COR-L47 (cell line): ENCODE results near the gene UROS.

ENCODE experiments used
- DNase-seq: peaks from one replicate; lab custom pipeline; 2025; lab: John Stamatoyannopoulos, UW

The UROS gene

DNA sequence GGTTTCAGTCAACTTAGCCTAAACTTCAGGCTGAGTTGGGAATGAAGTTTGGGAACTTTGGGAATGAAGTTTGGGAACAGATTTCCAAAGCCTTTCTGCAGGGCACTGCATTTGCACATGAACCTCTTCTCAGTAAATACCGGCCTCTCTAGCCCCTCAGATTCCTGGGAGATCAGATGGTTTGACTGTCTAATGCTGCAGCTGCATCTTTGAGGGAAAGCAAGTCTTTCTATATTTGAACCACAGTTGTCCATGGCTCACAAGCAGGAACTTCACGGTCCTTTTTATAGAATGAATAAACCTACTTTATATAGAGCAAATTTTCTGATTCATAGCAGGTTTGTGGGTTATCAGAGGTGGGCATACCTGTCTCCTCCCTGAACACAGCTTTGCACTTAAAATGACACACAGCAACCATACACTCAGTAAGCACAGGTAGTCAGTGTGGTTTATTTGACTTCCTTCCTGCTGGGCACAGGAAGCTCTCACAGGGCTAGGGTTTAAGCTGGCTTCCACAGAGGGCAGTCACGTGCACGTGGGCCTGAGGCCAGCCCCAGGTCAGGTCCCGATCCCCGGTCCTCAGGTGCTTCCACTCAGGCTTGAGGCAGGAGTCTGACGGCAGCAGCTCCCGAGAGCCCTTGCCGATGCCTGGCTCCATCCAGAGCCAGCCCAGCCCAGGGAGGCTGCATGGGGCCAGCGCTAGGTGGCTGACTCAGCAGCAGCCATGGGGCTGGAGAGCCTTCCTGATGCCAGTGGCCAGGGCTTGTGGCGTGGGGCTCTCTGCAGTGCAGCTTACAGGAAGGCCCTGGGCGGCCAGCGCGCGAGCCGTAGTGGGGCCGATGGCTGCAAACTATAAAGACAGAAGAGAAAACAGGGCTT lies 34.7 kb downstream of the UROS start:
- DNase-seq, result no peak

DNA sequence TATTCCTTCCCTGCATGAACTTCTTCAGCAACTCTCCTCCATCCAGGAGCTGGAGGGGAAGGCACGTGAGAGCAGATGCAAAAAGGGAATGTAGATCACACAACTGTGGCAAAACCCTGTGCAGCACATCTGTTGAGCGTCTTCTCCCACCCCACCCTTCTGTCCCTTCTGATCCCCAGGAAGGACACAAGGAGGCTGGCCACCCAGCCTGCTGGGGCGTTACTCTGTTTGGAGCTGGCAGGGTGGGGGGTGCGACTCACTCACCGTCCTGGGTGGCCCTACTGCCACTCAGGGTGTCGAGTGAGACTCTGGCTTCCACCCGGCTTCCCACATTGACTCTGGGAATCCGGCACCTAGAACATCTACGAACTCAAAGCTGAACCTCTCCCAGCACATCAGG lies 37.3 kb downstream of the UROS start:
- no peak for DNase-seq

DNA sequence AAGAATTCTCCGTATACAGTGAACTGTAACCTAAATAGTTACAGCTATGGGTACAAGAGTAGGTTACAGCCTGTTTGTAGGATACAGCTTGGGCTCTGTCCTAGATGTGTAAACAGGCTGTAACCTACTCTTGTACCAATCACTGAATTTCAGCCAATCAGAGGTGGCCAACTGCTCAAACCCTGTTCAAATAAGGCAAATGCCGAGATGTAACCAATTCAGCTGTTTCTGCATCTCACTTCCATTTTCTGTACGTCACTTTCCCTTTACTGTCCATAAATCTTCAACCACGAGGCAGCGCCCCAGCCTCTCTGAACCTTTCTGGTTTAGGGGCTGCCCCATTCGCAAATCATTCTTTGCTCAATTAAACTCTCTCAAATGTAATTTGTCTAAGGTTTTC lies 39.1 kb downstream of the UROS start:
- DNase-seq, result no peak

DNA sequence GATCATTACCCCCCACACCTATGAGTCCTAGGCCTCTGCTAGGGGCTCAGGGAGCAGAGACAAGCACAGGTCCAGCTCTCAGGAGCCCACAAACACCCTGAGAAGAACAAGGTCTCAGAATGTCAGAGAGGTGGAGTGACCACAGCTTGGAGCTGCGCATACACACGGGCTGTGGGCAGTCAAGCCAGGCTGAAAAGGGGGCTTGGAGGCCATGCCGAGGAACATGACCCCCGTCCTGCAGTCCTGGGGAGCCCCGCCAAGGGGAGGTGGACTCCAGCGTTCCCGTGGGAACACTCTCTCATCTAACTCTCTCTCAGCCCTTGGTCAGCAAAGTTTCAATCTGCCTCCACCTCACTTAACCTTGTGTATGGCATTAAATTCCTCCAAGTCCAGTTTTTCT lies 39.6 kb downstream of the UROS start:
- DNase-seq, result no peak

DNA sequence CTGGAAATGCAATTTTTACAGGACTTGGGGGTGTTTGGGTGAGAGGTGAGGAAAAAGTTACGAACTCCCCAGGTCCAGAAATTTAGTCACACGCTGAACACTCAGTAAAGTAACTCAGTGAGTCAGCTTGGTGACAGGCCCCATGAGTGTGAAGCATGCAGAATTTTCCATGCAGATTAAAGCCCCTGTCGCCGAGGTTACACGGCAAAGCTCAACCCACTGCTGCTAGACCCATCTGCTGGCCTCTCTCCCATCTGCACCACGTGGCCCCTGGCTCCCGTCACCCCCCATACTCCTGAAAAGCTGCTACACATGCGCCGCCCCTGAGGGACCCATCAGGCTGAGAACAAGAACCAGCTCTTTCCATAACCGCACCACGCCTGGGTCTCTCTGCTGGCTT lies 40.4 kb downstream of the UROS start:
- DNase-seq, result no peak

DNA sequence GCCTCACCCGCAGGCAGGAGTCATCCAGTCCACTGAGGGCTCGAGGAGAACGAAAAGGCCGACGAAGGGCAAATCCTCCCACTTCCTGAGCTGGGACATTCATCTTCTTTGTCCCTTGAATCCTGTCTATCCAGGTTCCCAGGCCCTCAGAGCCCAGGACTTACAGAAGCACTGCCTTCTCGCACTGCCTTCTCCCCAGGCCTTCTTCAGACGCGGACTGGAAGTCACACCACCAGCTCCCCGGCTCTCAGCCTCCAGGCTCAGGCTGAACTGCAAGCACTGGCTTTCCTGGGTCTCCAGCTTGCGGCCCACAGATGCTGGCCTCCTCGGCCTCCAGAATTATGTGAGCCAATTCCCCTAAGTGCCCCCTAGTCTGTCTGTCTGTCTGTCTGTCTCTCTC lies 41.0 kb downstream of the UROS start:
- DNase-seq, result no peak

DNA sequence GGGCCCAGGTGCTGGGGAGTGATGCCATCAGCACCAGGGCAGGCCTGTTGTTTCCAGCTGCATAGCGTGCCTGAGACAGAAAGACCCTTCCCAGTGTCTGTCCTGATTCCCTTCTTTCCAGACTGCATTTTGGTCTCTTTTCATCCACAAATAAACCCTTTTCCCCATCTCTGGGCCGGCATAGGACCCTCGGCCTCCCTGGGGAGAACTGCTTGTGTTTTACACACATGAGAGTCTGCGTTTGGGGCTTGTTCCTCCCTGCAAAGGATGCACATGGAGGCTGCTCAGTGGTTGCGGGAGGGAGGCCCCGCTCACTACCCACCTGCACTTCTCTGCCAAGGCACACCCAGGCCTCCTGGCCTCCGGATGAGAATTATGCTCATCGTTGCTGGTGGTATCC lies 41.7 kb downstream of the UROS start:
- DNase-seq, result no peak

- no peak for DNase-seq
Observed at GRCh38 chr10:125779403-125780327, 43.4 kb downstream of the UROS start.

- no peak for DNase-seq
Observed at GRCh38 chr10:125778556-125778955, 44.5 kb downstream of the UROS start.

DNA sequence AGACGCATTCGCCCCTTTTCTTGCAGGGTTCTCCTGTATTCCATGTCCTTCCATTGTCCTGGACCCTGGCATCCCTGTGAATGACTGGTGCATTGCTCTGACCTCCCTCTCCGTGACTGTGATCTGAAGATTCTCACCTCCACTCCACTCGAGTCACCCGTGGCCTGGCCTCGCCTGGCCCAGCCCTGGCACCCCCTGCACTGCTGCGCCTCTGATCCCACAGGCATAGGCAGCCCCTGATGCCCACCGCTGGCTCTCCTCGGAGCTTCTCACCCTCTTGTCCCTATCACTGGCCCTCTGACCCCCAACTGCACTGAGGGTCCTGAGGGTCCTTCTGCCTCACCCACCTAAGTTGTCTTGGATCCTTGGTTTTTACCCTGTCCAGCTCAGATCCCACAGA lies 45.3 kb downstream of the UROS start:
- DNase-seq, result no peak

GRCh38 chr10:125775491-125776106 lies 47.5 kb downstream of the UROS start, which contains the start of gene MMP21:
Gene MMP21 (minus strand): TSS chr10:125775821. CDS start chr10:125775821, 0 bp downstream.
- no peak for DNase-seq

DNA sequence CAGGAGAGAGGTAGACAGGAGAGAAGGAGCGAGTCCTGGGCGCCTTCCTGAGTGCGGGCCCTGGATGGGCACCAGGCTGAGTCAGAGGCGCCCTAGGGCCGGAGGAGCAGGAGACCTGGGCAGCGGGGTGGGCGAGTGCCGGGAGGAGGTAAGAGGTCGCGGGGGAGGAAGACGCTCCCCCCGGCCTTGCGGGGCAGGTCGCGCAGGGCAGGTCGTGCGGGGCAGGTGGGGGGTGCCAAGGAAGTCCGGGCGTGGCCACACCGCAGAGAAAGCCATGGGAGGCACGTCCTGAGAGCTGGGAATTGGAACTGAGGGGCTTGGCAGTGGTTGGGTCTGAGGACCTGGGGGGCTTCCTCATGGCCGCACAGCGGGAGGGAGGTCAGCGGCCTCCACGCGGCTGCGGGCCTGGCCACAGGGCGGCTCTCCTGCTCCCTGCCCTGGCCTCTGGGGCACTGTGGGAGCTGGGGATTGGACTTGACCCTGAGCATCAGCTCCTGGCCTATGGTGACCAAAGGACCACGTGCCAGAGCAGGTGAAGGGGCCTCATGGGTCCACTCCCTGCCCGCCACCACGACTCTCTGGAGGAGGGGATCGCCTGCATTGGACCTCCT lies 48.4 kb downstream of the UROS start:
- no peak for DNase-seq

GRCh38 chr10:125773687-125774543 lies 49.1 kb downstream of the UROS start:
- DNase-seq, result no peak

DNA sequence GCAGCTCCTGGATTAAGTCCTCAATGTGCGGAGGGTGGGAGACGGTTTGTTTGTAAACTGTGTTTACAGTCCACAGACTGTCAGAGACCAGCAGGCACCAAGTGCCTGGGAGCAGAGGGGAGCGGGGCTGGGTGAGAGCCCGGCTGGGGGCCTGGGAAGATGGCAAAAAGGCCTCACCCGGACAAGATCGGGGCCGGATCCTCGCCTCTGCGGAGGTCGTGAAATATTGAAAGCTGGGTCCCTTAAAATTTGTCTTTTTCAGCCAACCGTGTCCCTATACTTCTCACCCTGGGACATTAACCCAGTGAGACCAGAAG lies 50.2 kb downstream of the UROS start:
- DNase-seq, result no peak

DNA sequence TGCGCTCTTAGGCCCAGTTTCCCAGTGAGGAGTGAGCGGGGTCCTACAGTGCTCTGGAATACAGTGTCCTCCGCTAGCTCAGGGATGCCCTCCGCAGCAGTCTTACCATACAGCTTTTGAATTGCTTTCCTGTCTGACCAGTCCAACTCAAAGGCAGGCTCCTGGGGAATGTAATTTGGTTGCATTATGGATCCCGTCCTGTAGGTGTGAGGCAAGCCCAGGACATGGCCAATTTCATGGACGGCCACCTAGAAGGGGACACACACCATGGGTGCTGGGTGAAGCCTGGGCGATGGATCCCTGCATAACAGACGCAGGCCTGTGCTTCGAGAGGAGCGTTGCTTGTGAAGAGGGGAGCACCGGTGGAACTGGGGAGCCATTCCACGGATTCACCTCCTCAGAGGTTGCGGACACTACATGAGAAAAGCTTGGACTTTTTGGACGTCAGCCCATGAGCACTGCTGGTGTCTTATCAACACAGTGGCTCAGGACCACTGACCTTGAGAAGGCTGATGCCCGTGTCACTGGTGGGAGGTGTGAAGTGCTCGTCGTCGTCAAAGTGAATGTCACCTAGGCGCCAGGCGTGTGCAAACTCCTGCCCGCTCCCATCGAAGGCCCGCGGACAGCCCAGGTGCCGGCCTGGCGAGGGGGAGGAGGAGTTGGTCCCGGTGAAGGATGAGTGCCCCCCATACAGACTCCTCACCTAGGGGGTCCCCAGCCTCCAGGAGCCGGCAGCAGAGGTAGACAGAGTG lies 50.8 kb downstream of the UROS start:
- no peak for DNase-seq

GRCh38 chr10:125770844-125771243 lies 52.2 kb downstream of the UROS start:
- DNase-seq, result no peak

- DNase-seq, result no peak
Observed at GRCh38 chr10:125769175-125769574, 53.9 kb downstream of the UROS start.

DNA sequence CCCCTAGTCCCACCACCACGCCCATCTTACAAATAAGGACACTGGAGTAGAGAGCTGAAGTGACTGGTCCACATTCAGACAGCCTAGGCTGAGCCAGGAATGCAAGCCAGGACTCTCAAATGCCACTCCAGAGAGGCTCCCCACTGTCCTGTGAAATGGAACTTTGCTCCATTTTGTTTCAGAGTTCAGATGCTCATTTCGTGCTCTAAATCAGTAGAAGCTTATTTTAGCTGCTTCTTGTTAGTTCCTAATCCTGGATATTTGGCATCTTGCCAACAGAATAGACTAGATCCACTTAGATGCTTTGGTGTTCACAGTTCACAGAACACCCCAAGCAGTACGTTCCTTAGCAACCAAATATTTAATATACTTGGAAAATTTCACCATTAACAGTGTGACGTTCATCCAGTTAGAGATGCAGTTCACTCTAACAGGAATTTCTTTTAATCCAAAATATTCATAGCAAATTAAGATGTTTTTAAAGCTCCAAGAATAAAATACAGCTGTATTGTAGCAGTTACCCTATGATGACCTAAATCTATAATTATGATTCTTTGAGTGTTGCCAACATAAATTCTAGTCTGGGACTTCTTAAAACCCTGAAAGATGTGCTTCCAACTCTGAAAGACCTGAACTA lies 54.7 kb downstream of the UROS start:
- DNase-seq, result no peak

- no peak for DNase-seq
Observed at GRCh38 chr10:125766511-125766910, 56.5 kb downstream of the UROS start.

DNA sequence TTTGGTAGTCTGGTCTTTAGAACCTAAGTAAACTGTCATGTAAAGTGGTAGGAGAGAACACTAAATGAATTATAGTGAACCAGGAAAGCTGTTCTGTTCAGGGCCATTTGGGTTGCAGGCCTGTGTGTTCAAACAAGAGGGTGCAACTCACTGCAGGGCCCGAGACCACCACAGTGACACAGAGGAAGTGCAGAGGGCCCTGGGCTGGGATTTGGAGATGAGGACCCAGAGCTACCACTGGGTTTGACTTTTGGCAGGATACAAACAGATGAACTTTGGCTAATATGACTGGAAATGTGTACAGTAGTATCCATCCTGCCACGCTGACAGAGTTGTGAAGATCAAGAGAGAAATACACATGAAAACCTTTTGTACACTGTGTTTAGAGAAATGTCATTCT lies 57.2 kb downstream of the UROS start:
- DNase-seq, result no peak
